PC-3 (cell line): ENCODE data around the gene CACNB3. TPM values are rescaled to one million over a fixed set of nuclear protein-coding genes. Genes with fewer than 3 reads are reported as not detected.

Source experiments
- ATAC-seq: fragments of 200-7000 bp; cut with Tn5 transposase; 2 replicates; pipeline ENCODE4 v1.9.1; 2020; ENCODE audit warnings: mild to moderate bottlenecking, moderate library complexity
- BruUV-seq: library from RNA; stranded (reverse); fragments of 400-500 nt; replicated peaks from 2 replicates; lab custom pipeline; 2021; lab: Mats Ljungman, UMichigan
- CTCF ChIA-PET: fragments of 300-600 bp; sonication (Branson Sonifier 250); formaldehyde crosslinking; loops from one replicate; lab custom pipeline; 2022; ENCODE audit warnings: antibody characterized with exemption; lab: Charles Lee
- POLR2A ChIA-PET: fragments of 300-600 bp; sonication (Branson Sonifier 250); formaldehyde crosslinking; loops from one replicate; lab custom pipeline; 2022; ENCODE audit warnings: antibody characterized with exemption; ENCODE audit not compliant: unreplicated experiment; lab: Charles Lee
- DNase-seq: peaks from one replicate; pipeline ENCODE4 v3.0.0-alpha.2; 2015
- H2AFZ ChIP-seq: fragments of 300-600 bp; sonication (generic); 2 replicates; pipeline ENCODE4 v1.6.0; 2016; ENCODE audit warnings: antibody characterized with exemption, low read length
- H3F3A ChIP-seq: fragments of 300-600 bp; sonication (generic); one replicate; pipeline ENCODE4 v1.6.0; 2017; ENCODE audit warnings: antibody characterized with exemption, low read length, control low read depth, mild to moderate bottlenecking; ENCODE audit not compliant: unreplicated experiment
- H3K27ac ChIP-seq: fragments of 300-600 bp; sonication (generic); 2 replicates; pipeline ENCODE4 v1.5.1; 2016; ENCODE audit warnings: mild to moderate bottlenecking, low read length
- H3K27me3 ChIP-seq: fragments of 300-600 bp; sonication (generic); 2 replicates; pipeline ENCODE4 v1.6.1; 2016; ENCODE audit warnings: low read length, mixed read lengths
- H3K36me3 ChIP-seq: fragments of 300-600 bp; sonication (generic); 2 replicates; pipeline ENCODE4 v1.6.1; 2016; ENCODE audit warnings: low read depth, mixed run types, low read length, mixed read lengths
- H3K4me1 ChIP-seq: fragments of 300-600 bp; sonication (generic); 2 replicates; pipeline ENCODE4 v1.5.1; 2016; ENCODE audit warnings: low read length; ENCODE audit not compliant: insufficient read depth
- H3K4me2 ChIP-seq: fragments of 300-600 bp; sonication (generic); 2 replicates; pipeline ENCODE4 v1.6.0; 2016; ENCODE audit warnings: low read length
- H3K4me3 ChIP-seq: fragments of 300-600 bp; sonication (generic); 2 replicates; pipeline ENCODE4 v1.5.1; 2016; ENCODE audit warnings: mild to moderate bottlenecking, low read length, mixed read lengths
- H3K79me2 ChIP-seq: fragments of 300-600 bp; sonication (generic); 2 replicates; pipeline ENCODE4 v1.6.1; 2017; ENCODE audit warnings: low read length, mixed read lengths
- H3K9ac ChIP-seq: fragments of 300-600 bp; sonication (generic); 2 replicates; pipeline ENCODE4 v1.6.0; 2016; ENCODE audit warnings: mild to moderate bottlenecking, low read length
- H3K9me2 ChIP-seq: fragments of 300-600 bp; sonication (generic); replicated peaks from 2 replicates; pipeline ENCODE4 v1.6.1; 2016; ENCODE audit warnings: mixed run types, low read length, mixed read lengths
- H3K9me3 ChIP-seq: fragments of 300-600 bp; sonication (generic); 2 replicates; pipeline ENCODE4 v1.6.1; 2016; ENCODE audit warnings: low read length, mixed read lengths
- H4K20me1 ChIP-seq: fragments of 300-600 bp; sonication (generic); 2 replicates; pipeline ENCODE4 v1.6.1; 2016; ENCODE audit warnings: low read length, mixed read lengths
- CTCF ChIP-seq: fragments of 300-600 bp; sonication (generic); conservative IDR thresholded peaks from 2 replicates; pipeline ENCODE4 v1.5.1; 2017; ENCODE audit warnings: antibody characterized with exemption, low read depth, mild to moderate bottlenecking, low read length
- EZH2 ChIP-seq: fragments of 300-600 bp; sonication (generic); IDR thresholded peaks from one replicate; pipeline ENCODE4 v1.6.1; 2017; ENCODE audit warnings: antibody characterized with exemption, mild to moderate bottlenecking, low read length; ENCODE audit not compliant: unreplicated experiment
- EZH2phosphoT487 ChIP-seq: fragments of 300-600 bp; sonication (generic); IDR thresholded peaks from 2 replicates; pipeline ENCODE4 v1.6.1; 2018; ENCODE audit warnings: mild to moderate bottlenecking, antibody characterized with exemption, low read length, borderline replicate concordance
- intact Hi-C: fragments of 100-400 bp; cut with micrococcal nuclease; formaldehyde crosslinking; loops from 2 replicates; pipeline ENCODE4 v1.9.0; 2023
- total RNA-seq: library from RNA; depleted of rRNA; stranded (reverse); fragments of >200 nt; gene quantifications from 2 replicates; pipeline ENCODE4 v1.2.3, GENCODE V29; 2014

Gene CACNB3
- total RNA-seq, 1 experiment from 2014 or later, result 21.4 TPM

DNA sequence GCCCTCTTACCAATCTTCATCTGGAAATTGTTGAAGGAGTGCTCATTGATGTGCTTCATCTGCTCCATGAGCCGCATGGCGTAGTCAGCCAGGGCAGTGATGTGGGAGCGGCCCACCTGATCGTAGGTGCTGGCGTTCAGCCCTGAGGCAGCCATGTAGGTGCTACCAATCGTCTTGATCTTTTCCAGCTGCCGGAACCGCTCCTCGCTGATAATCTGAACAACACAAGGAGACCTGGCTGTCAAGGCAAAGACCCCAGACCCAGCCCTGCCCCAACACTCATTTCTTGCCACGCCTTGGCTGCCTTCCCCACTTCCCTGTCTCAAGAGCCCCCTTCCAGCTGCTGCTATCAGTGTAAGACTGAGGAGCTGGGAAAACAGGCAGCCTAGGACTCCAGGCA, 47.5 kb upstream of the CACNB3 start:
- Histone ChIP-seq H3K79me2 (no peaks in the 10 kb centered on the region), H3K36me3 (peaks cover 25% of the 10 kb centered on the region; the same call in 1 of the 2 replicates), H3K4me2 (no peak overlapping the region), H3F3A (no peaks in the 10 kb centered on the region), H2AFZ (no peak overlapping the region), H3K4me1 (no peaks in the 10 kb centered on the region), H3K9me2 (no peaks in the 10 kb centered on the region), H3K9me3 (no peaks in the 10 kb centered on the region), H4K20me1 (no peaks in the 10 kb centered on the region), H3K27me3 (no peaks in the 10 kb centered on the region), H3K4me3 (no peak overlapping the region), H3K27ac (no peak overlapping the region), H3K9ac (no peak overlapping the region)
- TF ChIP-seq CTCF (no peak), EZH2 (no peak), EZH2phosphoT487 (no peak)
- DNase-seq, result no peak
- intact Hi-C loops, result no loop called here
- CTCF ChIA-PET, result no interaction called here
- ATAC-seq, result no peak
- POLR2A ChIA-PET, result no interaction called here
- no TSS peak for BruUV-seq

- no peak overlapping the region for H3K27ac ChIP-seq
- intact Hi-C loops, result no loop called here
- peaks cover 25% of the 10 kb centered on the region; the same call in 1 of the 2 replicates for H3K36me3 ChIP-seq
- no TSS peak for BruUV-seq
- no peak overlapping the region for H3K4me2 ChIP-seq
- H3F3A ChIP-seq, result no peaks in the 10 kb centered on the region
- H4K20me1 ChIP-seq, result no peaks in the 10 kb centered on the region
- H3K79me2 ChIP-seq, result no peaks in the 10 kb centered on the region
- POLR2A ChIA-PET, result no interaction called here
- H3K27me3 ChIP-seq, result no peaks in the 10 kb centered on the region
- H3K4me1 ChIP-seq, result no peaks in the 10 kb centered on the region
- H3K9me2 ChIP-seq, result no peaks in the 10 kb centered on the region
- H3K9ac ChIP-seq, result no peak overlapping the region
- H3K9me3 ChIP-seq, result no peaks in the 10 kb centered on the region
- no peak overlapping the region for H2AFZ ChIP-seq
- no peak for DNase-seq
- TF ChIP-seq EZH2 (no peak), EZH2phosphoT487 (no peak), CTCF (no peak)
- ATAC-seq, result no peak
- no peak overlapping the region for H3K4me3 ChIP-seq
- CTCF ChIA-PET, result no interaction called here
Observed at GRCh38 chr12:48771588-48772112, 46.6 kb upstream of the CACNB3 start.

GRCh38 chr12:48773686-48774085, 44.6 kb upstream of the CACNB3 start:
- H3K27me3 ChIP-seq, result no peaks in the 10 kb centered on the region
- no peak overlapping the region for H2AFZ ChIP-seq
- H3K9me2 ChIP-seq, result no peaks in the 10 kb centered on the region
- no peaks in the 10 kb centered on the region for H4K20me1 ChIP-seq
- CTCF ChIA-PET, result no interaction called here
- no peak overlapping the region for H3K4me3 ChIP-seq
- no peak overlapping the region for H3K27ac ChIP-seq
- no peaks in the 10 kb centered on the region for H3K9me3 ChIP-seq
- POLR2A ChIA-PET, result no interaction called here
- intact Hi-C loops, result no loop called here
- TF ChIP-seq CTCF (no peak), EZH2 (no peak), EZH2phosphoT487 (no peak)
- H3K36me3 ChIP-seq, result peaks cover 25% of the 10 kb centered on the region; the same call in 1 of the 2 replicates
- no peaks in the 10 kb centered on the region for H3K79me2 ChIP-seq
- H3K4me2 ChIP-seq, result no peak overlapping the region
- ATAC-seq, result no peak
- H3K4me1 ChIP-seq, result no peaks in the 10 kb centered on the region
- H3F3A ChIP-seq, result no peaks in the 10 kb centered on the region
- no TSS peak for BruUV-seq
- no peak overlapping the region for H3K9ac ChIP-seq
- DNase-seq, result no peak
